GM21723 (cell line): ENCODE data around the gene AVPI1.
A peak's percentile ranks its signal among the peaks of the same experiment; 100 is the strongest.
"Not testable (repeated sequence)": the region's sequence is repeated elsewhere in the genome, so short reads cannot be mapped to it uniquely, and the experiment has no call there.

Experiments used
- ATAC-seq: cut with Tn5 transposase; IDR thresholded peaks from one replicate; pipeline ENCODE4 v1.9.1; 2021; ENCODE audit warnings: mild to moderate bottlenecking, moderate library complexity; ENCODE audit not compliant: unreplicated experiment

Gene AVPI1

GRCh38 chr10:97642471-97643159 is 44.4 kb downstream of the AVPI1 start:
- not testable (repeated sequence) for ATAC-seq

DNA sequence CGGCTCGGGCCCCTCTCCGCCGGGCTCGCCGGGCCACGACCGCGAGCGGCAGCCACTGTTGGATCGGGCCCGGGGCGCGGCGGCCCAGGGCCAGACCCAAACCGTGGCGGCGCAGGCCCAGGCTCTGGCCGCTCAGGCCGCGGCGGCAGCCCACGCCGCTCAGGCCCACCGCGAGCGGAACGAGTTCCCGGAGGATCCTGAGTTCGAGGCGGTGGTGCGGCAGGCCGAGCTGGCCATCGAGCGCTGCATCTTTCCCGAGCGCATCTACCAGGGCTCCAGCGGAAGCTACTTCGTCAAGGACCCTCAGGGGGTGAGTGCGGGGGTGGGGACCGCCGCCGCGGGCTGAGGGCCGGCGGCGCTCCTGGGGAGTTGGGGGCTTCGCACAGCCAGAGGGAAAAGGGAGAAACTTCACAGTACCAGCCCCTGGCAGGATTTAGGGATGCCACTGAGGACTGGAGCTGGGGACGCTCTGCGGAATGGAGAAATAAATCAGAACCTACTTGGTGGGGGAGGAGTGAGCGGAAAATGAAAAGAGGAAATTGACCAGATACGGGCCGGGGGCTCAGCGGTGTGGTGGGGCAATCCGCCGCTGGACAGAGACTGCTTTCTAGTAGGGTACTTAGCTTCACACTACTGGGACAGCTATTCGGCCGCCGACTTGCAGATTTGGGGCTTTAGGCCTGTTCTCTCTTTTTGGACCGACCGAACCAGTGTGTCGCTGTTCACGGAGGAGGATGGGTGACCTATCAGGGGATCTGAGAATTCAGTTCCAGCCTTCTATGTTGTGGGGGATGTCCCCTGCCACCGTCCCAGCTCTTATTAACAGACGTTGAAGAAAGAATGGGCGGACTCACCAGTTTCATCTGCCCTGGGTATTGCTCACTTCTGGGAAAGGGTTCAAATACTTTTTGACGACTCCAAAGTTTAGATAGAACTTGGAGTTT is 45.9 kb downstream of the AVPI1 start:
- ATAC-seq: peak; percentile 30

- peak; percentile 99 for ATAC-seq
Observed at GRCh38 chr10:97640174-97640867, 46.7 kb downstream of the AVPI1 start, which contains the start of gene PI4K2A. Gene PI4K2A, plus strand, starts transcription at chr10:97640671. Its CDS starts 72 bp downstream, at chr10:97640743.

DNA sequence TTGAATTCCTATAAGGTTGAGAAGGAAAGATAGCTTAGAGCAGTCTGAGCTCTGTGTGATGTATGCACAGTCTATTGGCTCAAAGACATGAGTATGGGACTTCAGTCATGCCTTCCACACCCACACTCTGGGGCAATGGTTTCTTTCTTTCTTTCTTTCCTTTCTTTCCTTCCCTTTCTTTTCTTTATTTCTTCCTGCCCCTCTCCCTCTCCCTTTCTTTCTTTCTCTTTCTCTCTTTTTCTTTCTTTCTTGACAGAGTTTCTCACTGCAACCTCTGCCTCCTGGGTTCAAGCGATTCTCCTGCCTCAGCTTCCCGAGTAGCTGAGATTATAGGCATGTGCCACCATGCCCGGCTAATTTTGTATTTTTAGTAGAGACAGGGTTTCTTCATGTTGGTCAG is 48.0 kb downstream of the AVPI1 start:
- ATAC-seq: not testable (repeated sequence)

- no peak for ATAC-seq
Observed at GRCh38 chr10:97635577-97635976, 51.5 kb downstream of the AVPI1 start.

- no peak for ATAC-seq
Observed at GRCh38 chr10:97633921-97634320, 53.1 kb downstream of the AVPI1 start.

DNA sequence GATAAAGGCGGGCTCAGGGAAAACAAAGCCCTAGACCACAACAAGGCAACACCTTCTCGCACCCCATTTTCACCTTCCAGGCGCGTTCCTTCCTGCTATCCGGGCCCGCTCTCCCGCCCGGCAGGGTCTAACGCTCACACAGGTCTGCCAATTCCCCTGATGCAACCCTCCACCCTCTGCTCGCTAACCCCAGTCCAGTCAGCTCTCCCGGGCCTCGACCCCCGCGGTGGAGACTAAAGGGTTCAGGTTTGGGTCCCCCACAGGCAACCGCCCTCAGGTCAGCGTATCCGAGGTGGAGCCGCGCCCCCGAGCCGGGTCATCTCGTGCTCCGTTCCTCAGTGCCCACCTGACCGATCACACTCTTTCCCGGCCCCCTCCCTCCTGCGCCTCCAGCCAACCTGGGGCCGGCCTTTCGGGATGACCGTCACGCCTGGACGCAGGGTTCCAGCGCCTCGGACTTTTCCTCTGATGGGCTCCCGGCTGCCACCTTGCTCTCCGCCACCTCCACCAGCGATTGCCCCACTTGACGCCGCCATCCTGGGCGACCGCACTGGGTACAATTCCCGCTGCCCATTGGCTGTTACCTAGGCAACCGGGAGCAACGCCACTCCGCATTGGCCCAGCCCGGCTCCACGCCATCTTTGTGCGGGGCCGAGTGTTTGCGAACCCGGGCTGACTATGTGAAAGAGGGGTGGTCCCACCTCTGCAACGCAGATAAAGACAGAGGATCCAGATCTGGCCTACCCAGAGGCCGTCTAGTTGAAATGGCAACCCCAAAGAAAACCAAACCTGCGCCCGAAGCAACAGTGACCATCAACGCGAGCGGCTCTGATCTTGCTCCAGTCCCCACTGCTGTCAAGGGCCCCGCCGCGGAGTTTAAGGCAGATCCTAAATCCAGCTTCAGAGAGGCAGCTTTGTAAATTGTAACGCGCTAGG is 53.8 kb downstream of the AVPI1 start, which contains the start of gene MORN4:
MORN4 (minus strand) TSS at position 552 of the 936 bp plus-strand sequence. CDS start 13,847 bp downstream, outside the sequence.
- ATAC-seq: peak; percentile 99

DNA sequence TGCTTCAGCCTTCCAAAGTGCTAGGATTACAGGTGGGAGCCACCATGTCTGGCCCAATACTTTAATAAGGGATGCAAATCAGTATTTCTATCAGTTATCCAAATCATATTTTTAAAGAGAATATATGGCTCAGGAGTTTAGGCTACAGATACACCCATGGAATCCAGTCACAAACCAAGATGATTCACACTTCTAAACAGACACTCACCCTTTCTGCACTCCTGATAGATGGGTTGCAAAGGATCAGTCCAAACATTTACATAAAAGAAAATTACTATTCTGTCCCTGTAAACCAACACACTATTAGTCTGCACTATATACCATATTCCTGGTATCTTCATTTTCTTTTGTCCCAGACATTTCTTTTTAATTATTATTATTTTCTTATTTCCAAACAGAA is 55.9 kb downstream of the AVPI1 start:
- ATAC-seq: no peak

DNA sequence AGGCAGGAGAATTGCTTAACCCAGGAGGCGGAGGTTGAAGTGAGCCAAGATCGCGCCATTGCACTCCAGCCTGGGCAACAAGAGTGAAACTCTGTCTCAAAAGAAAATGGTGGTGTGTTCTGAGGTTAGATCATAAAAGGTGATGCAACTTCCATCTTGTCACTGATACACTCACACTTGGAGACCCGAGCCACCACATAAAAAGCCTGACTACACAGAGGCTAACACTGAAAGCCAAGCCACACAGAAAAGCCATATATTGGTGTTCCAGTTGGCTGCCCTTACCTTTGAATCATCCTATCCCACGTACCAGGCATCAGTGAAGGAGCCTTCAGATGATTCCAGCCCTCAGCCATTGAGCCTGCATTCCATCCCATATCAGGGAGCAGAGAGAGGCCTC is 57.8 kb downstream of the AVPI1 start:
- ATAC-seq: no peak

- ATAC-seq: no peak
Observed at GRCh38 chr10:97628228-97628627, 58.8 kb downstream of the AVPI1 start.

DNA sequence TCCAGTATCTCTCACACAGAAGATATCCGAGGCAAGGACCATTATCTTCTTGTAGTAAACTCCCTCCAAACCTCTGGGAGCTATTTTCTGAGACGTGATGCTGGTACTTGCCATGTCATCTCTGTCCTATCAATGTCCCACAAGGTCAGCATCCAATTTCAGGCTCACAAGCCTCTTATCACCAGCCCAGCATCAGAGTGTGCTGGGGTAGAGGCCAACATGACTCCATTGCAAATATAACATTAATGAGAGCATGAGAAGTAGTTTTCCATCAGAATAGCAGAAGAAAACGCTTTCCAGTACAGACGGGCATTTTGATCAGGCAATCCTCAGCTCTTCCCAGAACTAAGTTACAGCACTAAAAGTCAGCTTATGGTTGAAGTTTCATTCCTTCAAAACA is 59.3 kb downstream of the AVPI1 start:
- no peak for ATAC-seq
